Panc1 (cell line): ENCODE data around the gene PLK3. TPM values are rescaled to one million over a fixed set of nuclear protein-coding genes. Genes with fewer than 3 reads are reported as not detected.
A peak's percentile ranks its signal among the peaks of the same experiment; 100 is the strongest.

Experiments used
- ATAC-seq: fragments of 200-7000 bp; cut with Tn5 transposase; 2 replicates; pipeline ENCODE4 v1.9.1; 2020; ENCODE audit warnings: mild to moderate bottlenecking, moderate library complexity
- BruUV-seq: library from RNA; stranded (reverse); fragments of 400-500 nt; replicated peaks from 2 replicates; lab custom pipeline; 2021; lab: Mats Ljungman, UMichigan
- CTCF ChIA-PET: fragments of 300-600 bp; sonication (Branson Sonifier 250); formaldehyde crosslinking; loops from one replicate; lab custom pipeline; 2022; ENCODE audit warnings: antibody characterized with exemption; lab: Charles Lee
- POLR2A ChIA-PET: fragments of 300-600 bp; sonication (Branson Sonifier 250); formaldehyde crosslinking; loops from one replicate; lab custom pipeline; 2022; ENCODE audit warnings: antibody characterized with exemption; lab: Charles Lee
- DNase-seq: peaks from one replicate; pipeline ENCODE4 v3.0.0-alpha.2; 2010; ENCODE audit warnings: low read depth, low spot score
- H3K27ac ChIP-seq: 2 replicates; pipeline ENCODE4 v1.5.1; 2011; ENCODE audit warnings: mild to moderate bottlenecking, low read length, inconsistent platforms
- H3K27me3 ChIP-seq: fragments of 200-500 bp; sonication (Bioruptor generic); 2 replicates; pipeline ENCODE4 v1.6.0; 2014; ENCODE audit warnings: low read length, inconsistent platforms; ENCODE audit not compliant: control insufficient read depth, insufficient read depth
- H3K36me3 ChIP-seq: fragments of 200-500 bp; sonication (Bioruptor generic); 2 replicates; pipeline ENCODE4 v1.5.1; 2014; ENCODE audit warnings: inconsistent platforms, mild to moderate bottlenecking, low read length, moderate library complexity; ENCODE audit not compliant: control insufficient read depth, insufficient read depth
- H3K4me1 ChIP-seq: 2 replicates; pipeline ENCODE4 v1.5.1; 2011; ENCODE audit warnings: inconsistent platforms, mild to moderate bottlenecking, low read length, moderate library complexity; ENCODE audit not compliant: control insufficient read depth, insufficient read depth
- H3K4me3 ChIP-seq, 2 experiments: 2 replicates each; pipeline ENCODE4 v1.5.1; 2011 to 2012; ENCODE audit warnings: low read depth in 2 of 2, low read length in 2 of 2, mild to moderate bottlenecking in 2 of 2, inconsistent platforms in 1 of 2, moderate library complexity in 1 of 2
- H3K9me3 ChIP-seq: fragments of 200-500 bp; sonication (Bioruptor generic); 2 replicates; pipeline ENCODE4 v1.5.1; 2014; ENCODE audit warnings: low read depth, mild to moderate bottlenecking, inconsistent platforms, low read length, moderate library complexity; ENCODE audit not compliant: control insufficient read depth, insufficient read depth
- POLR2AphosphoS5 ChIP-seq: IDR thresholded peaks from 2 replicates; pipeline ENCODE4 v1.6.1; 2012; ENCODE audit warnings: mild to moderate bottlenecking, low read depth, low read length, moderate library complexity
- REST ChIP-seq, 2 experiments: IDR thresholded peaks; 2 replicates each; pipeline ENCODE4 v1.6.1; 2011 to 2012; ENCODE audit warnings: low read depth in 2 of 2, control low read depth in 1 of 2, low read length in 1 of 2, mild to moderate bottlenecking in 1 of 2, moderate library complexity in 1 of 2; ENCODE audit not compliant: insufficient read depth in 1 of 2
- SIN3A ChIP-seq: IDR thresholded peaks from 2 replicates; pipeline ENCODE4 v1.6.1; 2012; ENCODE audit warnings: low read depth, mild to moderate bottlenecking, low read length, moderate library complexity, borderline replicate concordance; ENCODE audit not compliant: insufficient read depth
- TCF7L2 ChIP-seq: IDR thresholded peaks from 2 replicates; pipeline ENCODE4 v1.6.1; 2011; ENCODE audit warnings: mild to moderate bottlenecking, low read depth, low read length, inconsistent platforms
- in situ Hi-C: cut with HindIII; loops from 2 replicates; pipeline ENCODE4 v1.10.0; 2016; ENCODE audit warnings: low sequenced_read_pairs, low pct_unique_long_range_greater_than_20kb
- intact Hi-C: fragments of 100-400 bp; cut with micrococcal nuclease; formaldehyde crosslinking; loops from one replicate; pipeline ENCODE4 v1.10.0; 2022; ENCODE audit not compliant: unreplicated experiment
- total RNA-seq: library from RNA; stranded (reverse); gene quantifications from one replicate; pipeline ENCODE4 v1.2.1, GENCODE V29; 2021; ENCODE audit not compliant: unreplicated experiment
- TF ChIP-seq, protein P1 (sequence below): fragments of 450-650 bp; IDR thresholded peaks from 2 replicates; pipeline ENCODE4 v1.5.1; 2017; ENCODE audit warnings: mild to moderate bottlenecking

The PLK3 gene
- total RNA-seq, 1 experiment from 2014 or later = 13.7 TPM

GRCh38 chr1:44817771-44818495, 17.8 kb downstream of the PLK3 start:
- no peak for ATAC-seq
- peaks cover 14% of the 10 kb centered on the region; the same call in 1 of the 2 replicates for H3K4me1 ChIP-seq
- ChIA-PET POLR2A (interaction anchor here (0.5 to 1.4 kb wide), 6 partner anchors 13 to 298 kb away, joined by 3 to 17 read pairs (median 4); no protein-coding TSS in a partner anchor), CTCF (no interaction called here)
- H3K9me3 ChIP-seq = no peaks in the 10 kb centered on the region
- no peak for TF ChIP-seq TCF7L2
- no peak for TF ChIP-seq POLR2AphosphoS5
- TF ChIP-seq SIN3A = no peak
- TF ChIP-seq, protein P1, sequence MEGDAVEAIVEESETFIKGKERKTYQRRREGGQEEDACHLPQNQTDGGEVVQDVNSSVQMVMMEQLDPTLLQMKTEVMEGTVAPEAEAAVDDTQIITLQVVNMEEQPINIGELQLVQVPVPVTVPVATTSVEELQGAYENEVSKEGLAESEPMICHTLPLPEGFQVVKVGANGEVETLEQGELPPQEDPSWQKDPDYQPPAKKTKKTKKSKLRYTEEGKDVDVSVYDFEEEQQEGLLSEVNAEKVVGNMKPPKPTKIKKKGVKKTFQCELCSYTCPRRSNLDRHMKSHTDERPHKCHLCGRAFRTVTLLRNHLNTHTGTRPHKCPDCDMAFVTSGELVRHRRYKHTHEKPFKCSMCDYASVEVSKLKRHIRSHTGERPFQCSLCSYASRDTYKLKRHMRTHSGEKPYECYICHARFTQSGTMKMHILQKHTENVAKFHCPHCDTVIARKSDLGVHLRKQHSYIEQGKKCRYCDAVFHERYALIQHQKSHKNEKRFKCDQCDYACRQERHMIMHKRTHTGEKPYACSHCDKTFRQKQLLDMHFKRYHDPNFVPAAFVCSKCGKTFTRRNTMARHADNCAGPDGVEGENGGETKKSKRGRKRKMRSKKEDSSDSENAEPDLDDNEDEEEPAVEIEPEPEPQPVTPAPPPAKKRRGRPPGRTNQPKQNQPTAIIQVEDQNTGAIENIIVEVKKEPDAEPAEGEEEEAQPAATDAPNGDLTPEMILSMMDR = no peak
- no peak for TF ChIP-seq REST (IDR thresholded peaks at IDR 0.05; ENCODE audit: insufficient read depth in 1 of 2, low read depth in 2 of 2, low read length in 1 of 2)
- no peak overlapping the region for H3K27ac ChIP-seq
- H3K4me3 ChIP-seq = no peak overlapping the region
- H3K27me3 ChIP-seq = no peaks in the 10 kb centered on the region
- in situ Hi-C loops (no loop called here), intact Hi-C loops (loop anchor here (2.0 to 10.0 kb wide), 2 partner anchors 25 to 83 kb away; partner anchors contain the start of genes KIF2C and RNU5D-1)
- DNase-seq = no peak
- BruUV-seq = no TSS peak
- H3K36me3 ChIP-seq = no peaks in the 10 kb centered on the region

DNA sequence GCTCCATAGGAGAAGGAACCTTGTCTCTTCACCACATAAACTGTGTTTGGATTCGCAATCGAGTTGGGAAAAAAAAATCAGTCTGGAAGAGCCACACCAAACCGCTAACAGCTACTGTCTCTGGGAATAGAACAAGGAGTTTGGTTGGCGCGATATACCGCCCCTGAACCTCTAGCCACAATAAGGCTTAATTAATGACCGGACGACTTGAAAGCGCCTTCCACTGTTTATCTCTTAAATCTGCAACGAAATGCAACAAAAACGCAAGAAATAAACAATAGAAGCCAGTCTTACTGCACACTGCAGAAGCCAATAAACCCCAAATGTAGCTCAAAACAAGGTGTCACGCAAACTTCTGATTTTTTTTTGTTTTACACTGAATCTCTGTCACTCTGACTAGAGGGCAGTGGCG, 19.0 kb downstream of the PLK3 start:
- ChIA-PET CTCF (interaction anchor here (0.9 kb wide), 1 partner anchor 19 kb away, joined by 3 read pairs; the partner anchor contains the start of gene PLK3), POLR2A (interaction anchor here (0.6 to 1.6 kb wide), 14 partner anchors 10 to 252 kb away, joined by 3 to 25 read pairs (median 4); partner anchors contain the start of genes BEST4, DYNLT4, EIF2B3 and HECTD3)
- peaks cover 10% of the 10 kb centered on the region; the same call in 1 of the 2 replicates for H3K4me1 ChIP-seq
- H3K4me3 ChIP-seq = peak overlapping the region; percentile 50 to 76
- no TSS peak for BruUV-seq
- in situ Hi-C loops = no loop called here
- no peaks in the 10 kb centered on the region for H3K36me3 ChIP-seq
- H3K27ac ChIP-seq = peak overlapping the region; percentile 99
- TF ChIP-seq POLR2AphosphoS5 (no peak), TCF7L2 (peak; percentile 69)
- TF ChIP-seq, protein P1 = no peak
- no peaks in the 10 kb centered on the region for H3K27me3 ChIP-seq
- H3K9me3 ChIP-seq = no peaks in the 10 kb centered on the region
- no peak for DNase-seq
- ATAC-seq = peak; percentile 66
- intact Hi-C loops = loop anchor here (2.0 to 10.0 kb wide), 2 partner anchors 26 to 84 kb away; partner anchors contain the start of genes KIF2C and RNU5D-1
